GM23338 (cell line): ENCODE results near the gene RNLS. TPM values are rescaled to one million over a fixed set of nuclear protein-coding genes. Genes with fewer than 3 reads are reported as not detected.

ENCODE experiments used
- ATAC-seq: fragments of 200-7000 bp; cut with Tn5 transposase; 3 replicates; pipeline ENCODE4 v1.9.1; 2020
- DNase-seq: peaks from one replicate; pipeline ENCODE4 v3.0.0-alpha.2; 2015; ENCODE audit warnings: low spot score
- H2AFZ ChIP-seq: fragments of 200-600 bp; sonication (generic); 2 replicates; pipeline ENCODE4 v1.8.0; 2016; ENCODE audit warnings: antibody characterized with exemption, mild to moderate bottlenecking, moderate library complexity
- H3F3A ChIP-seq: fragments of 200-600 bp; sonication (generic); replicated peaks from 2 replicates; pipeline ENCODE4 v1.8.0; 2017; ENCODE audit warnings: antibody characterized with exemption, mixed run types, low read depth
- H3K27ac ChIP-seq: fragments of 200-600 bp; sonication (generic); 2 replicates; pipeline ENCODE4 v1.6.1; 2016; ENCODE audit warnings: low read depth
- H3K27me3 ChIP-seq: fragments of 200-600 bp; sonication (generic); 2 replicates; pipeline ENCODE4 v1.8.0; 2016; ENCODE audit warnings: mild to moderate bottlenecking, mixed run types, moderate library complexity; ENCODE audit not compliant: insufficient read depth
- H3K36me3 ChIP-seq: fragments of 200-600 bp; sonication (generic); 2 replicates; pipeline ENCODE4 v1.8.0; 2016; ENCODE audit warnings: mild to moderate bottlenecking; ENCODE audit not compliant: insufficient read depth
- H3K4me1 ChIP-seq: fragments of 200-600 bp; sonication (generic); 2 replicates; pipeline ENCODE4 v1.8.0; 2016; ENCODE audit warnings: mild to moderate bottlenecking, moderate library complexity; ENCODE audit not compliant: insufficient read depth
- H3K4me2 ChIP-seq: fragments of 200-600 bp; sonication (generic); 2 replicates; pipeline ENCODE4 v1.7.1; 2017; ENCODE audit warnings: mixed run types
- H3K4me3 ChIP-seq: fragments of 200-600 bp; sonication (generic); 2 replicates; pipeline ENCODE4 v1.6.1; 2016; ENCODE audit warnings: mixed run types
- H3K79me2 ChIP-seq: fragments of 200-600 bp; sonication (generic); replicated peaks from 2 replicates; pipeline ENCODE4 v1.8.0; 2017; ENCODE audit warnings: mild to moderate bottlenecking; ENCODE audit not compliant: insufficient read depth
- H3K9me2 ChIP-seq: fragments of 200-600 bp; sonication (generic); 2 replicates; pipeline ENCODE4 v1.8.0; 2017; ENCODE audit not compliant: insufficient read depth
- H4K20me1 ChIP-seq: fragments of 200-600 bp; sonication (generic); replicated peaks from 2 replicates; pipeline ENCODE4 v1.8.0; 2017; ENCODE audit warnings: mild to moderate bottlenecking; ENCODE audit not compliant: insufficient read depth
- H3K27ac Mint-ChIP-seq: 2 replicates; pipeline ENCODE4 v1.8.0; 2020; ENCODE audit warnings: inconsistent platforms, mild to moderate bottlenecking, moderate library complexity, mixed read lengths
- H3K27me3 Mint-ChIP-seq: 3 replicates; pipeline ENCODE4 v1.8.0; 2022; ENCODE audit warnings: low read depth, mild to moderate bottlenecking, moderate library complexity, mixed read lengths, inconsistent platforms; ENCODE audit not compliant: insufficient read depth, poor library complexity
- H3K36me3 Mint-ChIP-seq: 3 replicates; pipeline ENCODE4 v1.8.0; 2021; ENCODE audit warnings: low read depth, mild to moderate bottlenecking, inconsistent platforms, moderate library complexity, mixed read lengths
- H3K4me1 Mint-ChIP-seq: 3 replicates; pipeline ENCODE4 v1.8.0; 2020; ENCODE audit warnings: mild to moderate bottlenecking, inconsistent platforms, mixed read lengths
- H3K4me3 Mint-ChIP-seq: 3 replicates; pipeline ENCODE4 v1.8.0; 2021; ENCODE audit warnings: moderate library complexity, mild to moderate bottlenecking, inconsistent platforms, mixed read lengths
- H3K9me3 Mint-ChIP-seq: 3 replicates; pipeline ENCODE4 v1.8.0; 2020; ENCODE audit warnings: moderate library complexity, mild to moderate bottlenecking, inconsistent platforms, mixed read lengths
- CREB1 ChIP-seq: fragments of 250-450 bp; sonication (Bioruptor Pico); IDR thresholded peaks from 2 replicates; pipeline ENCODE4 v1.5.0; 2020; ENCODE audit warnings: low read depth, mild to moderate bottlenecking, moderate library complexity
- CTCF ChIP-seq, 2 experiments: fragments of 200-600 bp in 1 of 2; sonication (generic) in 1 of 2; conservative IDR thresholded peaks; 2 replicates each; pipeline versions ENCODE4 v1.5.1 to v1.6.1; 2016 to 2017; ENCODE audit warnings: antibody characterized with exemption in 2 of 2, low read depth in 2 of 2, mild to moderate bottlenecking in 2 of 2, moderate library complexity in 1 of 2
- ETS1 ChIP-seq: IDR thresholded peaks from 2 replicates; pipeline ENCODE4 v1.6.1; 2016; ENCODE audit warnings: antibody characterized with exemption
- EZH2 ChIP-seq: fragments of 200-600 bp; sonication (generic); IDR thresholded peaks from one replicate; pipeline ENCODE4 v1.8.0; 2017; ENCODE audit warnings: antibody characterized with exemption, mild to moderate bottlenecking, low read depth; ENCODE audit not compliant: unreplicated experiment
- EZH2phosphoT487 ChIP-seq: fragments of 200-600 bp; sonication (generic); IDR thresholded peaks from one replicate; pipeline ENCODE4 v1.8.1; 2018; ENCODE audit warnings: antibody characterized with exemption; ENCODE audit not compliant: unreplicated experiment
- JUNB ChIP-seq: IDR thresholded peaks from one replicate; pipeline ENCODE4 v1.6.1; 2016; ENCODE audit warnings: antibody characterized with exemption; ENCODE audit not compliant: unreplicated experiment
- NANOG ChIP-seq: IDR thresholded peaks from 2 replicates; pipeline ENCODE4 v1.6.1; 2016; ENCODE audit warnings: antibody characterized with exemption, borderline replicate concordance
- POLR2AphosphoS5 ChIP-seq: IDR thresholded peaks from 2 replicates; pipeline ENCODE4 v1.6.1; 2016; ENCODE audit warnings: antibody characterized with exemption, low read depth
- REST ChIP-seq: IDR thresholded peaks from one replicate; pipeline ENCODE4 v1.6.1; 2018; ENCODE audit warnings: antibody characterized with exemption; ENCODE audit not compliant: unreplicated experiment
- STAT1 ChIP-seq: IDR thresholded peaks from one replicate; pipeline ENCODE4 v1.6.1; 2016; ENCODE audit warnings: antibody characterized with exemption; ENCODE audit not compliant: unreplicated experiment
- ZNF114 ChIP-seq: fragments of 250-450 bp; sonication (Bioruptor Pico); IDR thresholded peaks from 2 replicates; pipeline ENCODE4 v1.5.0; 2020; ENCODE audit warnings: mild to moderate bottlenecking, moderate library complexity
- ZNF331 ChIP-seq: fragments of 250-450 bp; sonication (Bioruptor Pico); IDR thresholded peaks from 2 replicates; pipeline ENCODE4 v1.5.0; 2020; ENCODE audit warnings: low read depth, mild to moderate bottlenecking, moderate library complexity
- ZNF462 ChIP-seq: fragments of 250-450 bp; sonication (Bioruptor Pico); IDR thresholded peaks from 2 replicates; pipeline ENCODE4 v1.5.0; 2020; ENCODE audit warnings: mild to moderate bottlenecking, moderate library complexity
- polyA plus RNA-seq: library from polyadenylated mRNA; unstranded; fragments of >200 nt; fragmentation: Nextera tagmentation; extraction: Ambion mirVana; gene quantifications from 2 replicates; pipeline ENCODE4 v1.2.1, GENCODE V29; 2016
- total RNA-seq: library from RNA; depleted of rRNA; stranded (reverse); fragments of >200 nt; shearing (Covaris generic); gene quantifications from 2 replicates; pipeline ENCODE4 v1.2.3, GENCODE V29; 2014

Gene RNLS
- total and polyA plus RNA-seq, 2 experiments from 2014 or later = 8.8 to 15.2 TPM

- Histone ChIP-seq H3K27me3 (no peaks in the 10 kb centered on the region), H3K27ac (no peak overlapping the region), H3K4me1 (peaks cover 21% of the 10 kb centered on the region), H4K20me1 (no peaks in the 10 kb centered on the region), H3K4me3 (no peak overlapping the region), H3K9me2 (no peaks in the 10 kb centered on the region), H3F3A (no peaks in the 10 kb centered on the region), H3K4me2 (no peak overlapping the region), H3K79me2 (no peaks in the 10 kb centered on the region), H2AFZ (no peak overlapping the region), H3K36me3 (no peaks in the 10 kb centered on the region)
- no peak overlapping the region for H3K4me3 Mint-ChIP-seq
- TF ChIP-seq EZH2phosphoT487 (no peak), CREB1 (no peak), ZNF331 (no peak), REST (no peak), CTCF (conservative IDR thresholded peaks at IDR 0.05; ENCODE audit: low read depth in 2 of 2) (no peak), ZNF462 (CRISPR knock-in tag) (no peak), NANOG (no peak), ETS1 (no peak), EZH2 (no peak), JUNB (no peak), ZNF114 (CRISPR knock-in tag) (no peak), POLR2AphosphoS5 (no peak), STAT1 (no peak)
- no peaks in the 10 kb centered on the region for H3K36me3 Mint-ChIP-seq
- no peak overlapping the region for H3K27ac Mint-ChIP-seq
- DNase-seq = no peak
- H3K27me3 Mint-ChIP-seq = no peaks in the 10 kb centered on the region
- H3K4me1 Mint-ChIP-seq = peaks cover 14% of the 10 kb centered on the region
- H3K9me3 Mint-ChIP-seq = no peaks in the 10 kb centered on the region
- ATAC-seq = no peak
Measured at GRCh38 chr10:88477343-88478085, 105.6 kb downstream of the RNLS start.
